A673 (cell line): ENCODE data around the gene RBP3. TPM values are rescaled to one million over a fixed set of nuclear protein-coding genes. Genes with fewer than 3 reads are reported as not detected.

ENCODE experiments used
- BruUV-seq: library from RNA; stranded (reverse); fragments of 400-500 nt; replicated peaks from 2 replicates; lab custom pipeline; 2021; lab: Mats Ljungman, UMichigan
- CTCF ChIA-PET: fragments of 300-600 bp; sonication (Branson Sonifier 250); formaldehyde crosslinking; loops from one replicate; lab custom pipeline; 2022; ENCODE audit warnings: antibody characterized with exemption; lab: Charles Lee
- POLR2A ChIA-PET: fragments of 300-600 bp; sonication (Branson Sonifier 250); formaldehyde crosslinking; loops from one replicate; lab custom pipeline; 2022; ENCODE audit warnings: antibody characterized with exemption; ENCODE audit not compliant: low non-redundant PET; lab: Charles Lee
- DNase-seq: peaks from one replicate; pipeline ENCODE4 v3.0.0-alpha.2; 2015; ENCODE audit warnings: low spot score
- H3K27ac ChIP-seq: fragments of 200-600 bp; sonication (generic); 2 replicates; pipeline ENCODE4 v1.5.1; 2016; ENCODE audit warnings: mixed run types, low read depth, mild to moderate bottlenecking, mixed read lengths, antibody characterized with exemption, low read length; ENCODE audit not compliant: poor library complexity, severe bottlenecking
- H3K27me3 ChIP-seq: fragments of 200-600 bp; sonication (generic); replicated peaks from 2 replicates; pipeline ENCODE4 v1.6.1; 2017; ENCODE audit warnings: mixed run types, low read depth, mild to moderate bottlenecking, mixed read lengths, antibody characterized with exemption, low read length; ENCODE audit not compliant: insufficient read depth, poor library complexity
- H3K36me3 ChIP-seq: fragments of 200-600 bp; sonication (generic); 2 replicates; pipeline ENCODE4 v1.6.1; 2016; ENCODE audit warnings: mixed run types, mild to moderate bottlenecking, mixed read lengths, antibody characterized with exemption, low read length; ENCODE audit not compliant: insufficient read depth, poor library complexity, severe bottlenecking
- H3K4me1 ChIP-seq: fragments of 200-600 bp; sonication (generic); 2 replicates; pipeline ENCODE4 v1.6.1; 2017; ENCODE audit warnings: mixed run types, mild to moderate bottlenecking, mixed read lengths, antibody characterized with exemption, low read length; ENCODE audit not compliant: insufficient read depth, poor library complexity, severe bottlenecking
- H3K4me3 ChIP-seq: fragments of 200-600 bp; sonication (generic); 2 replicates; pipeline ENCODE4 v1.5.1; 2016; ENCODE audit warnings: low read depth, mixed run types, mild to moderate bottlenecking, mixed read lengths, low read length; ENCODE audit not compliant: poor library complexity, severe bottlenecking
- H3K9me3 ChIP-seq: fragments of 200-600 bp; sonication (generic); 2 replicates; pipeline ENCODE4 v1.6.1; 2016; ENCODE audit warnings: mixed run types, low read depth, mild to moderate bottlenecking, mixed read lengths, antibody characterized with exemption, low read length; ENCODE audit not compliant: poor library complexity, severe bottlenecking
- CTCF ChIP-seq: fragments of 300-800, 200-600 bp; sonication (generic); conservative IDR thresholded peaks from 2 replicates; pipeline ENCODE4 v1.5.1; 2017; ENCODE audit warnings: low read depth, mild to moderate bottlenecking, antibody characterized with exemption, low read length, moderate library complexity, mixed read lengths
- EZH2 ChIP-seq: fragments of 200-600 bp; sonication (generic); IDR thresholded peaks from 2 replicates; pipeline ENCODE4 v1.6.1; 2017; ENCODE audit warnings: borderline replicate concordance, low read depth, mild to moderate bottlenecking, mixed read lengths, antibody characterized with exemption, low read length; ENCODE audit not compliant: poor library complexity, severe bottlenecking
- intact Hi-C: fragments of 100-400 bp; cut with micrococcal nuclease; formaldehyde crosslinking; loops from one replicate; pipeline ENCODE4 v1.10.0; 2022; ENCODE audit not compliant: unreplicated experiment
- total RNA-seq: library from RNA; stranded (reverse); gene quantifications from 2 replicates; pipeline ENCODE4 v1.2.3, GENCODE V29; 2021

RBP3 gene
- total RNA-seq, 1 experiment from 2014 or later: not detected

GRCh38 chr10:47307381-47307780 is 40.8 kb upstream of the RBP3 start:
- Histone ChIP-seq H3K4me3 (no peak overlapping the region), H3K27ac (no peak overlapping the region), H3K9me3 (no peaks in the 10 kb centered on the region), H3K27me3 (peaks cover 3% of the 10 kb centered on the region), H3K4me1 (no peaks in the 10 kb centered on the region), H3K36me3 (no peaks in the 10 kb centered on the region)
- intact Hi-C loops: no loop called here
- BruUV-seq: no TSS peak
- ChIA-PET POLR2A (no interaction called here), CTCF (no interaction called here)
- DNase-seq: no peak
- TF ChIP-seq CTCF (no peak), EZH2 (no peak)

- Histone ChIP-seq H3K4me1 (no peaks in the 10 kb centered on the region), H3K36me3 (no peaks in the 10 kb centered on the region), H3K27me3 (no peaks in the 10 kb centered on the region), H3K27ac (no peak overlapping the region), H3K4me3 (no peak overlapping the region), H3K9me3 (no peaks in the 10 kb centered on the region)
- no TSS peak for BruUV-seq
- DNase-seq: no peak
- ChIA-PET POLR2A (no interaction called here), CTCF (no interaction called here)
- intact Hi-C loops: no loop called here
- TF ChIP-seq EZH2 (no peak), CTCF (no peak)
Measured at GRCh38 chr10:47308775-47309174, 39.4 kb upstream of the RBP3 start.

GRCh38 chr10:47309408-47310089 is 38.6 kb upstream of the RBP3 start:
- Histone ChIP-seq H3K27me3 (no peaks in the 10 kb centered on the region), H3K4me1 (no peaks in the 10 kb centered on the region), H3K9me3 (no peaks in the 10 kb centered on the region), H3K36me3 (no peaks in the 10 kb centered on the region), H3K4me3 (no peak overlapping the region), H3K27ac (no peak overlapping the region)
- no TSS peak for BruUV-seq
- TF ChIP-seq EZH2 (no peak), CTCF (peak; percentile 58)
- CTCF ChIA-PET: no interaction called here
- intact Hi-C loops: loop anchor here (10.0 kb wide), 1 partner anchor 65 kb away; no protein-coding TSS in a partner anchor
- no peak for DNase-seq
- POLR2A ChIA-PET: no interaction called here
